T-cell (primary cell): ENCODE data around the gene PLD3. TPM values are rescaled to one million over a fixed set of nuclear protein-coding genes. Genes with fewer than 3 reads are reported as not detected.
A peak's percentile ranks its signal among the peaks of the same experiment; 100 is the strongest.

Experiments
- ATAC-seq, 4 experiments: fragments of 200-7000 bp in 3 of 4; fragments of 150-1000 bp in 1 of 4; cut with Tn5 transposase; replicated peaks in 1 of 4; 1 replicate in 3 of 4; 2 replicates in 1 of 4; pipeline ENCODE4 v1.10.0; 2021; ENCODE audit warnings: moderate library complexity in 3 of 4, mild to moderate bottlenecking in 2 of 4, moderate number of reproducible peaks in 1 of 4
- CTCF ChIA-PET, 2 donors: fragments of 300-600 bp; sonication (Branson Sonifier 250); formaldehyde crosslinking; loops; one replicate each; lab custom pipeline; 2022; ENCODE audit warnings: antibody characterized with exemption in 2 of 2; lab: Charles Lee
- POLR2A ChIA-PET, 2 donors: fragments of 300-600 bp; sonication (Branson Sonifier 250); formaldehyde crosslinking; loops; one replicate each; lab custom pipeline; 2022; ENCODE audit warnings: antibody characterized with exemption in 2 of 2; lab: Charles Lee
- DNase-seq, 35 experiments: peaks; one replicate each; pipeline versions ENCODE4 v3.0.0 to v3.0.0-alpha.2; 2013 to 2023
- H3K27ac ChIP-seq: one replicate; pipeline ENCODE4 v1.5.1; 2013; ENCODE audit warnings: low read length
- H3K27me3 ChIP-seq, 2 experiments: replicated peaks in 1 of 2; 1 replicate in 1 of 2; 2 replicates in 1 of 2; pipeline versions ENCODE4 v1.6.1 to v1.7.0; 2013; ENCODE audit warnings: low read length in 1 of 2, mixed read lengths in 1 of 2; ENCODE audit not compliant: control insufficient read depth in 2 of 2, insufficient read depth in 2 of 2; ENCODE audit errors: extremely low read depth in 1 of 2
- H3K36me3 ChIP-seq, 2 donors: 1 replicate in 1 of 2; 2 replicates in 1 of 2; pipeline versions ENCODE4 v1.6.1 to v1.7.0; 2013; ENCODE audit warnings: low read length in 1 of 2; ENCODE audit not compliant: control insufficient read depth in 2 of 2, insufficient read depth in 1 of 2; ENCODE audit errors: extremely low read depth in 1 of 2
- H3K4me1 ChIP-seq, 2 experiments: 1 replicate in 1 of 2; 2 replicates in 1 of 2; pipeline versions ENCODE4 v1.6.1 to v1.7.0; 2013; ENCODE audit warnings: low read length in 2 of 2, mixed read lengths in 1 of 2; ENCODE audit not compliant: insufficient read depth in 2 of 2, control insufficient read depth in 1 of 2; ENCODE audit errors: extremely low read depth in 1 of 2
- H3K4me3 ChIP-seq, 2 donors: 1 replicate in 1 of 2; 2 replicates in 1 of 2; pipeline versions ENCODE4 v1.5.1 to v1.7.0; 2013; ENCODE audit warnings: mild to moderate bottlenecking in 2 of 2, low read length in 1 of 2, moderate library complexity in 1 of 2; ENCODE audit not compliant: control insufficient read depth in 1 of 2; ENCODE audit errors: extremely low read depth in 1 of 2
- H3K9me3 ChIP-seq: 2 replicates; pipeline ENCODE4 v1.7.0; 2013
- H3K27ac Mint-ChIP-seq, 2 donors: one replicate each; pipeline ENCODE4 v1.8.0; 2020 to 2021; ENCODE audit warnings: mild to moderate bottlenecking in 2 of 2, mixed read lengths in 2 of 2
- H3K27me3 Mint-ChIP-seq, 2 donors: one replicate each; pipeline ENCODE4 v1.8.0; 2021 to 2022; ENCODE audit warnings: mixed read lengths in 2 of 2
- H3K36me3 Mint-ChIP-seq: one replicate; pipeline ENCODE4 v1.8.0; 2021; ENCODE audit warnings: mixed read lengths
- H3K4me1 Mint-ChIP-seq, 3 donors: one replicate each; pipeline ENCODE4 v1.8.0; 2020 to 2022; ENCODE audit warnings: mixed read lengths in 3 of 3, mild to moderate bottlenecking in 1 of 3
- H3K4me3 Mint-ChIP-seq, 3 donors: one replicate each; pipeline ENCODE4 v1.8.0; 2020 to 2022; ENCODE audit warnings: mild to moderate bottlenecking in 3 of 3, mixed read lengths in 3 of 3, moderate library complexity in 3 of 3
- H3K9me3 Mint-ChIP-seq, 3 donors: one replicate each; pipeline ENCODE4 v1.8.0; 2020 to 2022; ENCODE audit warnings: mixed read lengths in 3 of 3
- WGBS: methylation state at CpG from one replicate; pipeline ENCODE4 v1.1.5; 2013; ENCODE audit warnings: missing lambda C conversion rate; ENCODE audit not compliant: insufficient coverage; 5-methylcytosine and 5-hydroxymethylcytosine counted together
- total RNA-seq, 35 experiments: library from RNA in 6 of 35; stranded (reverse) in 6 of 35; fragments of 120-200 nt in 1 of 35; gene quantifications; one replicate each; pipeline versions ENCODE4 v1.2.1 to v1.2.4 and lab custom pipeline; 2013 to 2026

Gene PLD3
- total RNA-seq, 5 donors from 2014 or later (not counting 1 experiment from before 2014, with no cell fraction given): 71.0 to 120 (median 118) TPM

DNA sequence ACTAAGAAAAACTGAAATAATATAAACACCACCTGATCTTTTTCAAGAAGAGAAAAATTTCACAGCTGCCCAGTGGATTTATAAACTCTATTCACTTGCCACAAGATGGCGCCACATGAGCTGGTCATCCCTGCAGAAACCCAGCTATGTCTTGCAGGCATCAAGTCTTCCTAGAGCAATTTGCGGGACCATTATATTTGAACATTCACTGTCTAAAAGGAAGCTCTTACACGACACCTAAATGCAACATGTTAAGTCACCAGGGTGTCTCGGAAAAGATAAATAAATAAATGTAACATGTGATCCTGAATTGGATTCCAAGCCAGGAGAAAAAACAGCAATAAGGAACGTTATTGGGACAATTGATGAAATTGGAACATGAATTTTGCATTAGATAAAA, 43.1 kb upstream of the PLD3 start:
- DNase-seq: peak; percentile 35 to 85 (median 65)
- H3K4me3 ChIP-seq: no peak overlapping the region
- ChIA-PET CTCF (interaction anchor here (0.5 to 1.7 kb wide), 30 partner anchors 9 to 1594 kb away, joined by 3 to 17 read pairs (median 3); partner anchors contain the start of genes BLVRB (in 1 of the 2) and SERTAD3 (in 1 of the 2)), POLR2A (interaction anchor here in 1 of 2 donors (0.7 kb wide), 1 partner anchor 1999 kb away, joined by 6 read pairs; no protein-coding TSS in a partner anchor)
- no peaks in the 10 kb centered on the region for H3K4me1 ChIP-seq
- no peaks in the 10 kb centered on the region for H3K36me3 Mint-ChIP-seq
- no peaks in the 10 kb centered on the region for H3K36me3 ChIP-seq
- H3K27me3 Mint-ChIP-seq: no peaks in the 10 kb centered on the region
- H3K27ac ChIP-seq: no peak overlapping the region
- WGBS: 100% methylated on average over 1 of the region's 5 CpGs
- no peak overlapping the region for H3K4me3 Mint-ChIP-seq
- no peaks in the 10 kb centered on the region for H3K9me3 Mint-ChIP-seq
- no peaks in the 10 kb centered on the region for H3K27me3 ChIP-seq
- no peak overlapping the region for H3K27ac Mint-ChIP-seq
- ATAC-seq: peak; percentile 58 to 69 (median 62)
- no peaks in the 10 kb centered on the region for H3K9me3 ChIP-seq
- peaks cover 0 to 3% (median 3%) of the 10 kb centered on the region in 3 donors for H3K4me1 Mint-ChIP-seq

DNA sequence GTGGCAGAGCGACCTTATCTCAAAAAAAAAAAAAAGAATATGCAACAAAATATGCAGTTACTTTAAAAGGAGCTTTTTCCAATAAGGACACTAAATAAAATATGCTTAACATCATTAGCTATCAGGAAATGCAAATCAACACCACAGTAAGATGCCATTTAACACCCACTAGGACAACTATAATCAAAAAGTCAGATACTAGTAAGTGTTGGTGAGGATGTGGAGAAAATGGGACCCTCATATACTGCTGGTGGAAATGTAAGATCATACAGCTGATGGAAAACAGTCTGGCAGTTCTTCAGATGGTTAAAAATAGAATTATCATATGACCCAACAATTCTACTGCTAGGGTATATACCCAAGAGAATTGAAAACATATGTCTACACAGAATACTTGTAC, 38.8 kb upstream of the PLD3 start:
- no peaks in the 10 kb centered on the region for H3K36me3 Mint-ChIP-seq
- ChIA-PET CTCF (interaction anchor here in 1 of 2 donors (0.7 kb wide), 1 partner anchor 629 kb away, joined by 4 read pairs; no protein-coding TSS in a partner anchor), POLR2A (no interaction called here)
- H3K4me1 Mint-ChIP-seq: peaks cover 0 to 3% (median 3%) of the 10 kb centered on the region in 3 donors
- H3K27me3 Mint-ChIP-seq: no peaks in the 10 kb centered on the region
- no peaks in the 10 kb centered on the region for H3K9me3 Mint-ChIP-seq
- H3K4me3 Mint-ChIP-seq: no peak overlapping the region
- WGBS: no CpG with 5 or more reads among the region's 1 CpG
- Histone ChIP-seq H3K4me1 (no peaks in the 10 kb centered on the region), H3K9me3 (no peaks in the 10 kb centered on the region), H3K4me3 (no peak overlapping the region), H3K27ac (no peak overlapping the region), H3K27me3 (no peaks in the 10 kb centered on the region), H3K36me3 (no peaks in the 10 kb centered on the region)
- ATAC-seq: no peak
- DNase-seq: no peak
- H3K27ac Mint-ChIP-seq: no peak overlapping the region

GRCh38 chr19:40312533-40312932, 36.0 kb upstream of the PLD3 start:
- ATAC-seq (no peak), DNase-seq (no peak)
- Mint-ChIP-seq H3K36me3 (no peaks in the 10 kb centered on the region), H3K27me3 (no peaks in the 10 kb centered on the region), H3K4me3 (no peak overlapping the region), H3K27ac (no peak overlapping the region), H3K9me3 (no peaks in the 10 kb centered on the region), H3K4me1 (no peaks in the 10 kb centered on the region)
- Histone ChIP-seq H3K36me3 (no peaks in the 10 kb centered on the region), H3K27me3 (no peaks in the 10 kb centered on the region), H3K4me1 (no peaks in the 10 kb centered on the region), H3K4me3 (no peak overlapping the region), H3K27ac (no peak overlapping the region), H3K9me3 (no peaks in the 10 kb centered on the region)
- WGBS: no CpG with 5 or more reads among the region's 2 CpGs
- ChIA-PET POLR2A (no interaction called here), CTCF (no interaction called here)

DNA sequence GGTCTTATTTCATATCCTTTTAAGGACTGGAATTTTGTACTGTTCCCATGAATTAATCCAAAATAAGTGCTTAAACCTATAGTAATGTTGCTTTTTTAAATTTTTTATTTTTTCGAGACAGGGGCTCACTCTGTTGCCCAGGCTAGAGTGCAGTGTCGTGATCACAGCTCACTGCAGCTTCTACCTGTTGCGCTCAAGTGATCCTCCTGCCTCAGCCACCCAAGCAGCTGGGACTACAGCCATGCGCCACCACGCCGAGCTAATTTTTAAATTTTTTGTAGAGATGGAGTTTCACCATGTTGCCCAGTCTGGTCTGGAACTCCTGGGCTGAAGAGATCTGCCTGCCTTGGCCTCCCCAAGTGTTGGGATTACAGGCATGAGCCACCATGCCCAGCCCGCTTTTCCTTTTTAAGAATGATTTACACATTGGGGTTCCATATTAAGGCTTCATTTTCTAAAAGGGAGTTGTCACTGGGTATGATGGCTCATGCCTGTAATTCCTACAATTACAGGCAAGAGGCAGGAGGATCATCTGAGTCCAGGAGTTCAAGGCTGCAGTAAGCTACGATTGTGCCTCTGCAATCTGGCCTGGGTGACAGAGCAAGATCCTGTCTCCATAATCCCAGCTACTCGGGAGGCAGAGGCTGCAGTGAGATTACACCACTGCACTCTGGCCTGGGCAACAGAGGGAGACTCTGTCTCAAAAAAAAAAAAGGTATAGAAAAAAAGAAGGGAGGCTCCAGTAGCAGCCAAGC, 35.1 kb upstream of the PLD3 start:
- no peak for ATAC-seq
- H3K9me3 Mint-ChIP-seq: no peaks in the 10 kb centered on the region
- ChIA-PET POLR2A (no interaction called here), CTCF (interaction anchor here in 1 of 2 donors (0.6 kb wide), 1 partner anchor 77 kb away, joined by 3 read pairs; no protein-coding TSS in a partner anchor)
- WGBS: 100% methylated on average over 3 of the region's 9 CpGs
- Histone ChIP-seq H3K27me3 (no peaks in the 10 kb centered on the region), H3K4me3 (no peak overlapping the region), H3K4me1 (no peaks in the 10 kb centered on the region), H3K27ac (no peak overlapping the region), H3K36me3 (peaks cover 0 to 4% of the 10 kb centered on the region in 2 donors), H3K9me3 (no peaks in the 10 kb centered on the region)
- no peaks in the 10 kb centered on the region for H3K27me3 Mint-ChIP-seq
- no peak overlapping the region for H3K27ac Mint-ChIP-seq
- no peaks in the 10 kb centered on the region for H3K36me3 Mint-ChIP-seq
- no peak overlapping the region for H3K4me3 Mint-ChIP-seq
- no peak for DNase-seq
- no peaks in the 10 kb centered on the region for H3K4me1 Mint-ChIP-seq

GRCh38 chr19:40314656-40315055, 33.8 kb upstream of the PLD3 start:
- WGBS: 90% methylated on average over 2 of the region's 2 CpGs

DNA sequence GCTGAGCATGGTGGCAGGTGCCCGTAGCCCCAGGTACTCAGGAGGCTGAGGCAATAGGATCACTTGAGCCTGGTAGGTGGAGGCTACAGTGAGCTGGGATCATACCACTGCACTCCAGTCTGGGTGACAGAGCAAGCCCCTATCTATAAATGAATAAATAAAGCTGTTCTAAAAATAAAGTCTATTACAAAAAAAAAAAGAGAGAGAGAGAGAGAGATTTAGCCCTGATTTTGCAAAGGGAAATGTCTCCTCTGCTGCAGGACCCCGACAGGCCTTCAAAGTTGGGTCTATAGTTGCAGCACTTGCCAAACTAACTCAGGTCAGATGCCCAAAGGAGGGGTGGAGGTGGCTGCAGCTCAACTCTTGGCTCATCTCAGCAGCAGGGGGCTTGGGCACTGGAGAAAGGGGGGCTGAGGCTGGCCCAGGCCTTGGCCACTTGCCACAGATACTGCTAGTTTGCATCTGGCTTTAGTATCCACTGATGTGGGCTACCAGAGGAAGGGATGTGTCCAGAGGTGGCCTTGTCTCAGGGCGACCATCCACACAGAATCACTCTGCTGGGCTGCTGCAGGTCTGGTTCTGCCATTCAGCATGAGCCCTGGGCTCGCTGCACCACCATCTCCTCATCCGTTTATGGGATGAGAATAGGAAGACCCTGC, 32.6 kb upstream of the PLD3 start:
- Histone ChIP-seq H3K9me3 (no peaks in the 10 kb centered on the region), H3K4me3 (no peak overlapping the region), H3K36me3 (peaks cover 0 to 10% of the 10 kb centered on the region in 2 donors), H3K27ac (no peak overlapping the region), H3K27me3 (no peaks in the 10 kb centered on the region), H3K4me1 (no peaks in the 10 kb centered on the region)
- Mint-ChIP-seq H3K4me3 (no peak overlapping the region), H3K9me3 (no peaks in the 10 kb centered on the region), H3K27me3 (no peaks in the 10 kb centered on the region), H3K4me1 (no peaks in the 10 kb centered on the region), H3K36me3 (peaks cover 10% of the 10 kb centered on the region), H3K27ac (no peak overlapping the region)
- ATAC-seq (no peak), DNase-seq (no peak)
- CTCF ChIA-PET: interaction anchor here in 1 of 2 donors (0.5 to 1.2 kb wide), 2 partner anchors 11 to 33 kb away, joined by 3 to 5 read pairs; partner anchors contain the start of genes C19orf47 and PLD3
- 100% methylated on average over 2 of the region's 5 CpGs for WGBS
- POLR2A ChIA-PET: no interaction called here

More at GRCh38 chr19:40314656-40315055, 33.8 kb upstream of the PLD3 start:
- H3K27me3 ChIP-seq: no peaks in the 10 kb centered on the region
- DNase-seq (no peak), ATAC-seq (no peak)
- Mint-ChIP-seq H3K4me1 (no peaks in the 10 kb centered on the region), H3K27me3 (no peaks in the 10 kb centered on the region), H3K27ac (no peak overlapping the region), H3K4me3 (no peak overlapping the region), H3K9me3 (no peaks in the 10 kb centered on the region), H3K36me3 (peaks cover 4% of the 10 kb centered on the region)
- H3K4me1 ChIP-seq: no peaks in the 10 kb centered on the region
- no peak overlapping the region for H3K4me3 ChIP-seq
- peaks cover 0 to 4% of the 10 kb centered on the region in 2 donors for H3K36me3 ChIP-seq
- ChIA-PET POLR2A (no interaction called here), CTCF (interaction anchor here (0.6 to 1.0 kb wide), 2 partner anchors 9 kb away, joined by 3 to 4 read pairs; no protein-coding TSS in a partner anchor)
- no peaks in the 10 kb centered on the region for H3K9me3 ChIP-seq
- no peak overlapping the region for H3K27ac ChIP-seq
